Kidney epithelial cell (primary cell): ENCODE data around the gene SRRM3. TPM values are rescaled to one million over a fixed set of nuclear protein-coding genes. Genes with fewer than 3 reads are reported as not detected.
"Not testable (repeated sequence)": the region's sequence is repeated elsewhere in the genome, so short reads cannot be mapped to it uniquely, and the experiment has no call there.

Experiments used
- DNase-seq: peaks from one replicate; pipeline ENCODE4 v3.0.0-alpha.2; 2010; ENCODE audit warnings: low read depth
- H3K27me3 ChIP-seq: 2 replicates; pipeline ENCODE4 v1.6.0; 2011; ENCODE audit warnings: low read length; ENCODE audit not compliant: control insufficient read depth, insufficient read depth
- H3K36me3 ChIP-seq: 2 replicates; pipeline ENCODE4 v1.5.1; 2011; ENCODE audit warnings: low read length; ENCODE audit not compliant: control insufficient read depth, insufficient read depth
- H3K4me3 ChIP-seq: 2 replicates; pipeline ENCODE4 v1.5.1; 2011; ENCODE audit warnings: low read depth, mild to moderate bottlenecking, control low read depth, low read length
- total RNA-seq: library from RNA; depleted of rRNA; stranded (reverse); fragments of >200 nt; gene quantifications from 2 replicates; pipeline ENCODE4 v1.2.3, GENCODE V29; 2015
- TF ChIP-seq, protein P1 (sequence below): IDR thresholded peaks from 2 replicates; pipeline ENCODE4 v1.5.1; 2011; ENCODE audit warnings: mild to moderate bottlenecking, moderate library complexity, low read length, control low read depth, inconsistent platforms; ENCODE audit not compliant: insufficient read depth, poor library complexity, severe bottlenecking

The SRRM3 gene
- 0.21 TPM in 1 of 2 replicates, not detected in the other for total RNA-seq

DNA sequence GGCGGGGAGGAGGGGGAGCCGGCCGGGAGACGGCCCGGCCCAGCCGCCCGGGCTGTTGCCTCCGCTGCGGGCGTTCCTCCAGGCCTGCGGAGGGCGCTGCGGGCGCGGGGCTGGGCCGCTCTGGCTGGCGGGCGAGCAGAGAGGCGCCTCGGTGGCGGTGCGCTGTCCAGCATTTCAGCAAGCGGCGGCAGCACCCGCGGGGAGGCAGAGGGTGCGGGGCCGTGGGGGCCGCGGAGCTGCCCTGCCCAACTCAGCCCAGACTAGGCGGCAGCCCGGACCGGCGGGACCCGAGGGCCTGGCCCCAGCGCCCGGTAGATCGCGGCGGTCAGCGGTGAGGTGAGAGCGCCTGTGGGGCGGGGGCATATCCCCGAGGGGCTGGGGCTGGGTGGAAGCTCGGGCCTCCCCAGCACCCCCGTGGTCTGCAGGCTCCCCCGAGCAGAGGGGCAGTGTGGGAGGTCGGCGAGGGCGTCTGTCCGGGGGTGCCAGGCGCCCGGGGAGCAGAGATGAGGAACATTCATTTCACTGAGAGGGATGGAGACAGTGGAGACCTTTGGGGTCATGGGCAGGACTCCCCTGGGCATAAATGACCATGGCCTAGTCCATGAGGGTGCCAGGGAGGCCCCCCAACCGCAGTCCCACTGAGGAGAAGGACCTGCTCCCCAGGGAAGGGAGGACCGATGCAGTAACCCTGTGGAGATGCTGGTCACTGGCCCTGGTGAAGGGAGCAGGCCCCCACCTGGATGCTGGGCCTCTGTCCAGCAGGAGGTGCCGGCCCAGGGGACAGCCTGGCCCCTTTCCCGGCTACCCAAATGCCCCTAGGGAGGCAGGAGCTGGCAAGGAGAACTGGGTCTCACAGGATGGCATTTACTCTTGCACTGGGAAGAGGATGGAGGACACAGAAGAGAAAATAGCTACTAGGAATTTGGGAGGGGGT lies at the start of gene SRRM3:
SRRM3 (plus strand) TSS at position 165 of the 934 bp plus-strand sequence. CDS start 33,171 bp downstream, outside the sequence.
- DNase-seq, result no peak
- H3K27me3 ChIP-seq, result peaks cover 5% of the 10 kb centered on the region
- H3K4me3 ChIP-seq, result no peak within 1 kb of the TSS
- no peaks in the 10 kb centered on the region for H3K36me3 ChIP-seq
- TF ChIP-seq, protein P1, sequence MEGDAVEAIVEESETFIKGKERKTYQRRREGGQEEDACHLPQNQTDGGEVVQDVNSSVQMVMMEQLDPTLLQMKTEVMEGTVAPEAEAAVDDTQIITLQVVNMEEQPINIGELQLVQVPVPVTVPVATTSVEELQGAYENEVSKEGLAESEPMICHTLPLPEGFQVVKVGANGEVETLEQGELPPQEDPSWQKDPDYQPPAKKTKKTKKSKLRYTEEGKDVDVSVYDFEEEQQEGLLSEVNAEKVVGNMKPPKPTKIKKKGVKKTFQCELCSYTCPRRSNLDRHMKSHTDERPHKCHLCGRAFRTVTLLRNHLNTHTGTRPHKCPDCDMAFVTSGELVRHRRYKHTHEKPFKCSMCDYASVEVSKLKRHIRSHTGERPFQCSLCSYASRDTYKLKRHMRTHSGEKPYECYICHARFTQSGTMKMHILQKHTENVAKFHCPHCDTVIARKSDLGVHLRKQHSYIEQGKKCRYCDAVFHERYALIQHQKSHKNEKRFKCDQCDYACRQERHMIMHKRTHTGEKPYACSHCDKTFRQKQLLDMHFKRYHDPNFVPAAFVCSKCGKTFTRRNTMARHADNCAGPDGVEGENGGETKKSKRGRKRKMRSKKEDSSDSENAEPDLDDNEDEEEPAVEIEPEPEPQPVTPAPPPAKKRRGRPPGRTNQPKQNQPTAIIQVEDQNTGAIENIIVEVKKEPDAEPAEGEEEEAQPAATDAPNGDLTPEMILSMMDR, result peak; percentile 9

DNA sequence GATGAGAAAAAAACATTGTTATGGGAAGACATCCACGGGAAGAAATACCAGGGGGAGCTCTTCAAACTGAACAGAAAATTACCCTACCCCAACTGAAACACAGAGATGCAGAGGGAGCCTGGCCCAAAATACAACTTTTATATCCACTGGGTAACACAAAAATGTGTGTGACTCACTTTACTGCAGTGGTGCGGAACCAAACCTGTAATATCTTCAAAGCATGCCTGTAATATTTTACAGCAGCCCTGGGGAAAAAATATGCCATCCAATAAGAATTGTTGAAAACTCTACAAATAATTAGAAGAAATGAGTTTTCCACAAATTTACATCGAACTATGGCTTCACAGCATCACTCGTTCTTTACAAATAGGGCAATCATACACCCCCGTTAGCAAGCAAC lies 49.8 kb upstream of the SRRM3 start:
- peaks cover 8% of the 10 kb centered on the region for H3K27me3 ChIP-seq
- TF ChIP-seq, protein P1, result no peak
- H3K4me3 ChIP-seq, result no peak overlapping the region
- no peak for DNase-seq
- no peaks in the 10 kb centered on the region for H3K36me3 ChIP-seq

DNA sequence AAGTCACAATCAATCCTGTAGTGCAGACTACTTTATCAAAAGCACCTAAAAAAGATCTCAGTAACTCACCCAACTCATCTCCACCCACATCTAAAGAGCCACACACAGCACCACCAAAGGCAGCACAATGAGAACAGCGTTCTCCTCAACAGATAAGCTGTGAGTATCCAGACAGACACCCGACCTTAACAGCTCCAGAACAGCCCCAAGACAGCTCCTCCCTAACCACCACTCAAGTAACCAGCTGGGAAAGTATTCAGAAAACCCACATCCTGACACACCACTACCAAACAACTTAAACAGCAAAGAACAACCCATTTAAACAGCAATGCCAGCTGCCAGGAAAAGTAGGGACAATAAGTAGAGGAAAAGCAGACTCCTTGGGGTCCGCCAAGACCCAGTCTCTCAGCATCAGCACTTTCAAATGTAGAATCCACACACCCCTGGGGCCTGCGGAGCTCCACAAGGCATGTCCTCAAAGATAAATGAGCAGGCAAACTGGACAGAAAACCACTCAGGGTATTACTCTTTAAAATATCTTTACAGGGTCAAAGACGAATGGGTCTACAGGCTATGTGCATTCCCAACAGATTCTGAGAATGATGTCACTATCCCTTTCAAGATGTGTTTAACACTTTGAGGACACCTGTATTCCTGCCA lies 48.0 kb upstream of the SRRM3 start:
- H3K36me3 ChIP-seq, DNase-seq, H3K27me3 ChIP-seq, H3K4me3 ChIP-seq: not testable (repeated sequence)

DNA sequence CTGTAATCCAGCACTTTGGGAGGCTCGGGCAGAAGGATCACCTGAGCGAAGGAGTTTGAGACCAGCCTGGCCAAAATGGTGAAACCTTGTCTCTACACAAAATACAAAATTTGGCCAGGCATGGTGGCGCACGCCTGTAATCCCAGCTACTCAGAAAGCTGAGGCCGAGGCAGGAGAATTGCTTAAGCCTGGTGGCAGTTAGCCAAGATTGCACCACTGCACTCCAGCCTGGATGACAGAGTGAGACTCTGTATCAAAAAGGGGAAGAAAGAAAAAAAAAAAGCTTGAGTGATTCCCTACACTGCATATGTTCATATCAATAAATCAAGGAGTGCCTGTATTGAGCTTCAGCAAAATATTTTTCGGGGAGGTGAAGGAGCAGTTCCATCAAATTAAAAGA lies 45.8 kb upstream of the SRRM3 start:
- no peak overlapping the region for H3K4me3 ChIP-seq
- no peak for DNase-seq
- no peaks in the 10 kb centered on the region for H3K36me3 ChIP-seq
- TF ChIP-seq, protein P1, result no peak
- H3K27me3 ChIP-seq, result no peaks in the 10 kb centered on the region

DNA sequence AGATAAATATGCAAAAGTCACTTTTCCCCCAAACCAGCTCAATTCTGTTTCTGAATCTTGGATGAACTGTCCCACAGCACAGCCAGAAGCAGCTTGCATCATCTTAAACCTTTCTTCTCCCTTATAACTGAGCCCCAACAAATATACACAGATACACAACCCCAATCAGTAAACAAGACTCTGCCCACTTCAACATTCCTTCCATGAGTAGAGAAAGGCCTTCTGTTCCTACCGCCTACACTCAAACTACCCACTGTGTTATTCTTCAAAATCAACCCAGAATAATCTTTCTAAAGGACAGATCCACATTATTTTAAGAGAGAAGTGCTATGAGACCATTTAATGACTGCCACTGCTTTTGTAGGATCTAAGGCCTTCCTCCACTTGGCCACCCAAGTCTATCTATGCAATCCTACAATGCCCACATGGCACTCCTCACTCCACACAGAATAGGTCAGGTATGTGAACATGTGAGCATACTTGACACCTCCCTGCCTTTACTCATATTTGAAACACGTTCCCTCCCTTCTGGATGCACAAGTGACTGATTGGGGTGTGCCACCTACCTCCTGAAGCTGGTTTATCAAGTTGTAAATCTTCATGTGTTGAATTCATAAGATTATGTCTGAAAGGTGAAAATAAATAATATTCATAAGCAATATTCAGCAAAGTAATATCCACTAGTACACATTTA lies 44.6 kb upstream of the SRRM3 start:
- not testable (repeated sequence) for H3K27me3 ChIP-seq, H3K4me3 ChIP-seq, H3K36me3 ChIP-seq, DNase-seq

- not testable (repeated sequence) for DNase-seq
Observed at GRCh38 chr7:76158416-76158815, 43.3 kb upstream of the SRRM3 start.

DNA sequence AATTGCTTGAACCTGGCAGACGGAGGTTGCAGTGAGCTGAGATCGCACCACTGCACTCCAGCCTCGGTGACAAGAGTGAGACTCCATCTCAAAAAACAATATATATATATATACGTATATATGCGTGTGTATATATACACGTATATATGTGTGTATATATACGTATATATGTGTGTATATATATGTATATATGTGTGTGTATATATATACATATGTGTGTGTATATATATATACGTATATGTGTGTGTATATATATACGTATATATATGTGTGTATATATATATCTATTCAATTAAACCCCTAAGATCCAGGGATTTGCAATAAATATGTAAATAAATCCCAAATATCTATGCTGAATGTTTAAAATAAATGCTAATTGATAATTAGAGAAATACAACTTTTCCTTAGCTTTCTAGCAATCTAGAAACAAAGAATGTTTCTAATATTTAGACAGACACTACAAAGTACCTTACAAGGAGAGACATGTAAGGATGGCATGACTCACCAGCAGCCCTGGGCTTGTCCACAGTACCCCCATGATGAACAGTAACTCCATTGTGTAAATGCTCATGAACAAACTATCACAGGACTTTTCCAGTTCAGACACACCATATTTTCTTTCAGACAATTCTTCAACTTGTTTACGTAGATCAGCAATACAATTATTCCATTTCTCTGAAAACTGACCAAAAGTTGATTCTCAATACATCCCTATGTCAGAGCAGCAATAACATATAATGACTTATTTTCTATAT lies 39.1 kb upstream of the SRRM3 start:
- H3K36me3 ChIP-seq, H3K27me3 ChIP-seq, H3K4me3 ChIP-seq, DNase-seq: not testable (repeated sequence)

More at GRCh38 chr7:76158416-76158815, 43.3 kb upstream of the SRRM3 start:
- H3K36me3 ChIP-seq, H3K27me3 ChIP-seq, H3K4me3 ChIP-seq: not testable (repeated sequence)

- H3K36me3 ChIP-seq, DNase-seq, H3K4me3 ChIP-seq, H3K27me3 ChIP-seq: not testable (repeated sequence)
Observed at GRCh38 chr7:76163812-76164211, 37.9 kb upstream of the SRRM3 start.
